HEK293 (cell line): ENCODE data around the gene SKAP1.
"Not testable (repeated sequence)": the region's sequence is repeated elsewhere in the genome, so short reads cannot be mapped to it uniquely, and the experiment has no call there.

ENCODE experiments used
- CTCF ChIA-PET: fragments of 350-600 bp; formaldehyde crosslinking; extraction: SDS; loops from one replicate; lab custom pipeline; 2021; ENCODE audit warnings: antibody characterized with exemption; lab: Yijun Ruan, JAX
- POLR2A ChIA-PET: fragments of 300-600 bp; formaldehyde crosslinking; extraction: SDS; loops from one replicate; lab custom pipeline; 2020; ENCODE audit warnings: antibody characterized with exemption, inconsistent platforms; lab: Yijun Ruan, JAX
- H3K27ac ChIP-seq: fragments of 200-500 bp; sonication (Bioruptor generic); 2 replicates; pipeline ENCODE4 v1.5.1; 2014; ENCODE audit warnings: low read depth, low read length, control low read depth, inconsistent platforms; ENCODE audit errors: extremely low read depth
- H3K36me3 ChIP-seq, 2 experiments: fragments of 200-500 bp in 1 of 2; sonication (Bioruptor generic) in 1 of 2; 1 replicate in 1 of 2; 2 replicates in 1 of 2; pipeline ENCODE4 v1.5.1; 2014 to 2017; ENCODE audit warnings: inconsistent platforms in 2 of 2, low read length in 2 of 2; ENCODE audit not compliant: control insufficient read depth in 2 of 2, insufficient read depth in 1 of 2
- H3K4me1 ChIP-seq: fragments of 200-500 bp; sonication (Bioruptor generic); 2 replicates; pipeline ENCODE4 v1.5.1; 2014; ENCODE audit warnings: mild to moderate bottlenecking, low read length, inconsistent platforms; ENCODE audit not compliant: control insufficient read depth, insufficient read depth
- H3K4me3 ChIP-seq: 2 replicates; pipeline ENCODE4 v1.5.1; 2011; ENCODE audit warnings: low read depth, mild to moderate bottlenecking, control low read depth, low read length, moderate library complexity
- H3K9me3 ChIP-seq: fragments of 200-500 bp; sonication (Bioruptor generic); 2 replicates; pipeline ENCODE4 v1.5.1; 2014; ENCODE audit warnings: low read depth, low read length, inconsistent platforms; ENCODE audit not compliant: control insufficient read depth, insufficient read depth
- REST ChIP-seq: fragments of 450-650 bp; formaldehyde crosslinking; IDR thresholded peaks from 2 replicates; pipeline ENCODE4 v1.5.1; 2016; ENCODE audit warnings: missing biosample characterization, missing genetic modification characterization
- ZBTB11 ChIP-seq: fragments of 450-650 bp; formaldehyde crosslinking; conservative IDR thresholded peaks from 2 replicates; pipeline ENCODE4 v1.5.1; 2016; ENCODE audit warnings: low read depth, missing biosample characterization, missing genetic modification characterization
- ZBTB8A ChIP-seq: fragments of 450-650 bp; formaldehyde crosslinking; IDR thresholded peaks from 2 replicates; pipeline ENCODE4 v1.5.1; 2016; ENCODE audit warnings: missing biosample characterization, missing genetic modification characterization
- ZNF121 ChIP-seq: fragments of 450-650 bp; formaldehyde crosslinking; IDR thresholded peaks from 2 replicates; pipeline ENCODE4 v1.5.1; 2016; ENCODE audit warnings: missing biosample characterization, missing genetic modification characterization
- ZNF140 ChIP-seq: fragments of 450-650 bp; formaldehyde crosslinking; IDR thresholded peaks from 2 replicates; pipeline ENCODE4 v1.5.1; 2016; ENCODE audit warnings: missing biosample characterization, missing genetic modification characterization
- ZNF19 ChIP-seq: fragments of 450-650 bp; formaldehyde crosslinking; IDR thresholded peaks from 2 replicates; pipeline ENCODE4; 2016; ENCODE audit warnings: missing biosample characterization, missing genetic modification characterization, low read depth
- ZNF266 ChIP-seq: fragments of 450-650 bp; formaldehyde crosslinking; IDR thresholded peaks from 2 replicates; pipeline ENCODE4 v1.5.1; 2016; ENCODE audit warnings: missing biosample characterization, missing genetic modification characterization, low read depth
- ZNF394 ChIP-seq: fragments of 450-650 bp; formaldehyde crosslinking; IDR thresholded peaks from 2 replicates; pipeline ENCODE4 v1.5.1; 2016; ENCODE audit warnings: missing biosample characterization, missing genetic modification characterization, mild to moderate bottlenecking, moderate library complexity, borderline replicate concordance
- ZNF404 ChIP-seq: fragments of 450-650 bp; formaldehyde crosslinking; IDR thresholded peaks from 2 replicates; pipeline ENCODE4 v1.5.1; 2017; ENCODE audit warnings: missing biosample characterization, missing genetic modification characterization
- ZNF426 ChIP-seq: fragments of 450-650 bp; formaldehyde crosslinking; IDR thresholded peaks from 2 replicates; pipeline ENCODE4 v1.5.1; 2017; ENCODE audit warnings: missing biosample characterization, missing genetic modification characterization, mild to moderate bottlenecking, inconsistent platforms, moderate library complexity
- ZNF433 ChIP-seq: fragments of 450-650 bp; formaldehyde crosslinking; IDR thresholded peaks from 2 replicates; pipeline ENCODE4 v1.5.1; 2016; ENCODE audit warnings: missing biosample characterization, missing genetic modification characterization, low read depth
- ZNF510 ChIP-seq: fragments of 450-650 bp; formaldehyde crosslinking; IDR thresholded peaks from 2 replicates; pipeline ENCODE4 v1.5.1; 2018; ENCODE audit warnings: mild to moderate bottlenecking, missing genetic modification characterization, missing biosample characterization; ENCODE audit not compliant: insufficient replicate concordance
- ZNF514 ChIP-seq: fragments of 450-650 bp; formaldehyde crosslinking; IDR thresholded peaks from 2 replicates; pipeline ENCODE4 v1.5.1; 2016; ENCODE audit warnings: missing biosample characterization, missing genetic modification characterization
- ZNF518A ChIP-seq: fragments of 450-650 bp; formaldehyde crosslinking; conservative IDR thresholded peaks from 2 replicates; pipeline ENCODE4 v1.5.1; 2016; ENCODE audit warnings: low read depth, missing biosample characterization, missing genetic modification characterization
- ZNF555 ChIP-seq: fragments of 450-650 bp; formaldehyde crosslinking; conservative IDR thresholded peaks from 2 replicates; pipeline ENCODE4 v1.5.1; 2017; ENCODE audit warnings: missing biosample characterization, mild to moderate bottlenecking, missing genetic modification characterization, inconsistent platforms
- ZNF558 ChIP-seq: fragments of 450-650 bp; formaldehyde crosslinking; IDR thresholded peaks from 2 replicates; pipeline ENCODE4 v1.5.1; 2016; ENCODE audit warnings: missing biosample characterization, missing genetic modification characterization
- ZNF580 ChIP-seq: fragments of 450-650 bp; formaldehyde crosslinking; IDR thresholded peaks from 2 replicates; pipeline ENCODE4 v1.5.1; 2016; ENCODE audit warnings: missing biosample characterization, missing genetic modification characterization
- ZNF623 ChIP-seq: fragments of 450-650 bp; formaldehyde crosslinking; IDR thresholded peaks from 2 replicates; pipeline ENCODE4 v1.5.1; 2016; ENCODE audit warnings: missing biosample characterization, missing genetic modification characterization
- ZNF629 ChIP-seq: fragments of 450-650 bp; formaldehyde crosslinking; IDR thresholded peaks from 2 replicates; pipeline ENCODE4 v1.5.1; 2017; ENCODE audit warnings: missing biosample characterization, missing genetic modification characterization
- ZNF639 ChIP-seq: fragments of 450-650 bp; formaldehyde crosslinking; IDR thresholded peaks from 2 replicates; pipeline ENCODE4 v1.5.1; 2016; ENCODE audit warnings: missing biosample characterization, missing genetic modification characterization
- ZNF654 ChIP-seq: fragments of 450-650 bp; formaldehyde crosslinking; IDR thresholded peaks from 2 replicates; pipeline ENCODE4 v1.5.1; 2016; ENCODE audit warnings: low read depth, missing biosample characterization, missing genetic modification characterization
- ZNF664 ChIP-seq: fragments of 450-650 bp; formaldehyde crosslinking; IDR thresholded peaks from 2 replicates; pipeline ENCODE4 v1.5.1; 2016; ENCODE audit warnings: missing biosample characterization, missing genetic modification characterization
- ZNF791 ChIP-seq: fragments of 450-650 bp; formaldehyde crosslinking; IDR thresholded peaks from 2 replicates; pipeline ENCODE4 v1.5.1; 2016; ENCODE audit warnings: missing biosample characterization, missing genetic modification characterization
- ZXDB ChIP-seq: fragments of 450-650 bp; formaldehyde crosslinking; IDR thresholded peaks from 2 replicates; pipeline ENCODE4 v1.5.1; 2016; ENCODE audit warnings: missing biosample characterization, missing genetic modification characterization

SKAP1 gene

GRCh38 chr17:48186317-48186716, 243.7 kb downstream of the SKAP1 start:
- POLR2A ChIA-PET, H3K9me3 ChIP-seq, H3K4me3 ChIP-seq, H3K36me3 ChIP-seq, H3K27ac ChIP-seq: not testable (repeated sequence)
- H3K4me1 ChIP-seq: peaks cover 14% of the 10 kb centered on the region
- CTCF ChIA-PET: interaction anchor here (0.9 to 2.0 kb wide), 6 partner anchors 8 to 176 kb away, joined by 3 to 8 read pairs (median 5); no protein-coding TSS in a partner anchor
- TF ChIP-seq ZNF19 (tag by site-specific recombination): 0 out of 2 replicates have a peak, but pooled peaks have one; percentile 11
- peak; percentile 55 for TF ChIP-seq ZNF510
- 0 out of 2 replicates have a peak, but pooled peaks have one; percentile 22 for TF ChIP-seq ZNF580
- TF ChIP-seq ZNF433 (tag by site-specific recombination): 0 out of 2 replicates have a peak, but pooled peaks have one; percentile 32
- peak; percentile 72; the same call in 1 of the 2 replicates for TF ChIP-seq ZNF558 (tag by site-specific recombination)
- peak; percentile 90 for TF ChIP-seq ZNF394 (tag by site-specific recombination)
- TF ChIP-seq ZBTB8A (tag by site-specific recombination): peak; percentile 59
- 0 out of 2 replicates have a peak, but pooled peaks have one; percentile 44 for TF ChIP-seq ZNF514 (tag by site-specific recombination)
- 0 out of 2 replicates have a peak, but pooled peaks have one; percentile 54 for TF ChIP-seq ZNF791 (tag by site-specific recombination)
- TF ChIP-seq ZNF140 (tag by site-specific recombination): peak; percentile 81
- TF ChIP-seq ZBTB11 (tag by site-specific recombination): peak; percentile 49
- TF ChIP-seq ZNF629: peak; percentile 38; the same call in 1 of the 2 replicates
- TF ChIP-seq ZNF555: peak; percentile 59
- TF ChIP-seq ZNF664: 0 out of 2 replicates have a peak, but pooled peaks have one; percentile 28
- TF ChIP-seq ZNF121: peak; percentile 75
- TF ChIP-seq ZNF639 (tag by site-specific recombination): 0 out of 2 replicates have a peak, but pooled peaks have one; percentile 53
- peak; percentile 57; the same call in 1 of the 2 replicates for TF ChIP-seq REST (tag by site-specific recombination)
- peak; percentile 80; the same call in 1 of the 2 replicates for TF ChIP-seq ZNF404 (tag by site-specific recombination)
- TF ChIP-seq ZNF623: peak; percentile 63
- TF ChIP-seq ZNF654 (tag by site-specific recombination): peak; percentile 22; the same call in 1 of the 2 replicates
- peak; percentile 83 for TF ChIP-seq ZNF518A (tag by site-specific recombination)
- peak; percentile 43; the same call in 1 of the 2 replicates for TF ChIP-seq ZNF266 (tag by site-specific recombination)
- TF ChIP-seq ZXDB (tag by site-specific recombination): peak; percentile 46; the same call in 1 of the 2 replicates
- peak; percentile 74 for TF ChIP-seq ZNF426 (tag by site-specific recombination)
